ENCODE results near the gene CTDSPL.
A peak's percentile ranks its signal among the peaks of the same experiment; 100 is the strongest.

The CTDSPL gene

DNA sequence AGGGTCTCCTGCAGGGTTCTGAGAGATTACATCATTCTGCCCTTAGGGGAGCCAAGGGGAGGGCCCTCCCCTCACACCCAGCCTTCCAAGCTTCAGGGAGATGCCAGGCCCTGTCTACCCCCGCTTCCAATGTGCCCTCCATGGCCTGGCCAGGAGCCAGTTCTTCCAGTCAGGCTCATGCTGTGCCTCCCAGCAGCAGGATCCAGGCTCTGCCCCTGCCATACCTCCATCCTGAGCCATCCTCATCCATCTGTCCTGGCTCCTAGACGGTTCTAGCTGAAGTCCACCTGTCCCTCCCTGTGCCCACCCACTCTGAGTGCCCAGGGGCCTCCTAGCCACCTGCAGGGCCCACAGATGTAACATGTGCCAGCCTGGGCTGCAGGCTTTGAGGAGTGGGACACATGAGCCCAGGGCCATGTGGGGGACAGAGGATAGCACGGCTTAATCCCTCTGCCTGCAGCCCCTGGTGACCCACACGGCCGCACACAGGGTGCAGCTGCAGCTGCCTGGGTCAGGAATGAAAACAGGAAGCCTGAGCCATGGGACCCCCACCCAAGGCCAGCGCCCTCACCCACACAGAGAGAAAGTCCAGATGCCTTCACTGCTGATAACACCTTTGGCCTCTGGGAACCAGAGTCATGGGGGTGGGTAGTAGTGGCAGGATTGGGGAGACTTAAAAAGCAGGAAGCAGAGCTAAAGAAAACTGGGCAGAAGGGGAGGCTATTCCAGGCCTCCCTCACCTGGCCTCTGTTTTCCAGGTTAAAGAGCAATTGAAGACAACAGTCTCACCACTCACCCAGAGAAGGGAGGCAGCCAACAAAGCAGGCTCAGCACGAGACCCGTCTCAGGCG, 156.0 kb downstream of the CTDSPL start:
- Histone ChIP-seq H3K9me3 (no peaks in the 10 kb centered on the region), H3K4me1 (peaks cover 0 to 2% (median 0%) of the 10 kb centered on the region in 4 donors), H3K27ac (no peak overlapping the region), H3K36me3 (peaks cover 40 to 78% (median 75%) of the 10 kb centered on the region in 3 donors), H3K27me3 (no peaks in the 10 kb centered on the region), H3K4me3 (no peak overlapping the region)
- TF ChIP-seq, protein P1, sequence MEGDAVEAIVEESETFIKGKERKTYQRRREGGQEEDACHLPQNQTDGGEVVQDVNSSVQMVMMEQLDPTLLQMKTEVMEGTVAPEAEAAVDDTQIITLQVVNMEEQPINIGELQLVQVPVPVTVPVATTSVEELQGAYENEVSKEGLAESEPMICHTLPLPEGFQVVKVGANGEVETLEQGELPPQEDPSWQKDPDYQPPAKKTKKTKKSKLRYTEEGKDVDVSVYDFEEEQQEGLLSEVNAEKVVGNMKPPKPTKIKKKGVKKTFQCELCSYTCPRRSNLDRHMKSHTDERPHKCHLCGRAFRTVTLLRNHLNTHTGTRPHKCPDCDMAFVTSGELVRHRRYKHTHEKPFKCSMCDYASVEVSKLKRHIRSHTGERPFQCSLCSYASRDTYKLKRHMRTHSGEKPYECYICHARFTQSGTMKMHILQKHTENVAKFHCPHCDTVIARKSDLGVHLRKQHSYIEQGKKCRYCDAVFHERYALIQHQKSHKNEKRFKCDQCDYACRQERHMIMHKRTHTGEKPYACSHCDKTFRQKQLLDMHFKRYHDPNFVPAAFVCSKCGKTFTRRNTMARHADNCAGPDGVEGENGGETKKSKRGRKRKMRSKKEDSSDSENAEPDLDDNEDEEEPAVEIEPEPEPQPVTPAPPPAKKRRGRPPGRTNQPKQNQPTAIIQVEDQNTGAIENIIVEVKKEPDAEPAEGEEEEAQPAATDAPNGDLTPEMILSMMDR (IDR thresholded peaks at IDR 0.05): no peak
- no peak for DNase-seq
- intact Hi-C loops (cut with DNase I; ENCODE audit: low total_unique reads): no loop called here

DNA sequence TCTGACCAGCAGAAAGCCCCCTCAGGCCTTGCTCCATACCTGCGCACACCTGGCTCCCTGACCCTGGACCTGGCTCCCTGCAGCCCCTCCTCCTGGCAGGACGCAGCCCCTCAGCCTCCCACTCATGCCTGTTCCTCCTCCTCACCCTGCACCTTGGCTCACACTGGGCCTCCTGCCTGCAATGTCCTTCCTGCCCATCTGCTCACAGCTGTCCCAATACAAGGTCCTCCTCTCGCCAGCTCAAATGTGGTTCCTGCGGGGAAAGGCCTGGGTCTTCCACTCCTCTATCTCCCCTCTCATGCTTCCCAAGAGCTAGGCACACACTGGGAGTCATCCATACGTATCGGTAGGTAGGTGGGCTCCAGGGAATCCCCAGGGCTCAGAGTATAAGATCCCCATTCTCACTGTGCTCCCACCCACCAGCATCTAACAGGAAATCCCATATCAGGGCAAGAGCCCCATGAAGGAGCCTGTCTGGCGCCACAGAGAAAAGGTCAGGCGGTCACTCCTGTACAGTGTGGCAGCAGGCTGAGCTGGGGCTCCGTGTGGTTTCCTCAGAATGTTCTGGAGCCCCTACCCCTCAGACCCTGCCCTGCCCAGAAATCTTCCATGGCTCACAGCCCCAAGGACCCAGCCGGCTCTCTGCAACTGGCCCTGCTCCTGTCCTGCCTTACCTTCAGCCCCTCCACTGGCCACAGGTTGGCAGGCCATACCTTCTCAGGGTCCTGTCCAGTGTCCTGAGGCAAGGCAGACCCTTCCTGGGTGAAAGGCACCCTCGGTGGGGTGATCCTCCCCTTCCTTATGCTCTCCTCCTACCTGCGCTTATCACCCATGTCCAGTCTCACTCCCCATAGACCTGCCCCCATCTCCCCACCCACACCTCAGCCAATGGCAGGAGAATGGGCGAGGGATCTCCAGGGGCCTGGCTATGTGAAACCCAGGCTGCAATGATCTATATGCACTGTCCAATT, 156.9 kb downstream of the CTDSPL start:
- no peaks in the 10 kb centered on the region for H3K27me3 ChIP-seq
- intact Hi-C loops (cut with DNase I; ENCODE audit: low total_unique reads): no loop called here
- H3K36me3 ChIP-seq: peaks cover 40 to 70% (median 66%) of the 10 kb centered on the region in 3 donors
- DNase-seq: peak; percentile 9 to 55
- H3K4me3 ChIP-seq: no peak overlapping the region
- no peaks in the 10 kb centered on the region for H3K9me3 ChIP-seq
- TF ChIP-seq, protein P1 (IDR thresholded peaks at IDR 0.05): no peak
- no peak overlapping the region for H3K27ac ChIP-seq
- H3K4me1 ChIP-seq: peaks cover 0 to 11% (median 4%) of the 10 kb centered on the region in 4 donors

DNA sequence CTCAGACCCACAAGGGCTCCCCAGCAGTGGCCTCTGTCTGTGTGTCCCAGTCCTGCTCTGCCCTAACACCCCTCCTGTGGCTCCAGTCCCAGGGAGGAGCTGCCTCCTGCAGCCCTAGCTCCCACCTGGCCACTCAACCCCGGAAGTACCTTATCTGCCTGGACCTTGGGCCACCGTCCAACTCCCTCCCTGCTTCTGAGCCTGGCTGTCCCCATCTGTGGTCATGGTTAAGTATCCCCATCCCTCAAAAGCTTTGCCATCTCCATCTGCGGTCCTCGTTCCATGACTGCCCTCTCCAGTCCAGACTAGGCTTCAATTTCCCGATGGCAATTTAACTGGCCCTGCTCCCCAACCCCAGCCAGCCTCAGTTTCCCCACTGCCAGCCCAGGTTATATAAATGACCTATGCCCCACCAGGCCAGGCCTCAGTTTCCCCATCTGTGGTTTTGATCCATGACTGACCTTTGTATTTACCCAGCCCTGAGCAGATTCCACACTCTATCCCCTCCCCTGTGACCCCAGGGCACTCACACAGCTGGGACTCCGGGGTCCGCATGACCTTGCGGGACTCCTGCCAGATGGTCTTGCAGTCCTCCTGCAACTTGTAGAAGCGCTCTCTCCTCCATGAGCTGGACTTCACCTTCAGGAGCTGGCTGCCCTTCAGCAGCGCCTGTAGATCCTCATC, 158.1 kb downstream of the CTDSPL start:
- H3K4me1 ChIP-seq: peaks cover 0 to 19% (median 7%) of the 10 kb centered on the region in 4 donors
- no peak overlapping the region for H3K4me3 ChIP-seq
- H3K27me3 ChIP-seq: no peaks in the 10 kb centered on the region
- H3K9me3 ChIP-seq: no peaks in the 10 kb centered on the region
- no peak overlapping the region for H3K27ac ChIP-seq
- TF ChIP-seq, protein P1 (IDR thresholded peaks at IDR 0.05): no peak
- peaks cover 40 to 57% (median 54%) of the 10 kb centered on the region in 3 donors for H3K36me3 ChIP-seq
- intact Hi-C loops (cut with DNase I; ENCODE audit: low total_unique reads): no loop called here
- peak in 1 of 2 donors; percentile 60 for DNase-seq

DNA sequence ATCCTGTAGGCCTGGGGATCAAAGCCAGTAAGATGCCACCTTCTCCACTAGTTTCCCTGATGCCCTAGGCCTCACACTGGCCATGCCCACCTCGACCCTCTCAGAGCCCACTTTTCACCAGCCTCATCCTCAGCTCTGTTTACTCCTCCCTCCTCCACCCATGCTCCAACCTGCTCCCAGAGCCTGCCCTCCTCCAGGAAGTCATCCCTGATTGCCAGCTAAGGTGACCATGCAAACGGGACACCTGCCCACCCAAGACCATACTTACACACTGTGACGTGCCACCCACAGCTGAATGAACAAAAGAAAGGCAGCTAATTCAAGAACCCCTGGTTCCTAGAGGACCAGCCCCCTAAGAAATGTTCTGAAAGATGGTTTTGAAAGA, 158.7 kb downstream of the CTDSPL start:
- TF ChIP-seq, protein P1 (IDR thresholded peaks at IDR 0.05): no peak
- peaks cover 36 to 52% (median 48%) of the 10 kb centered on the region in 3 donors for H3K36me3 ChIP-seq
- intact Hi-C loops (cut with DNase I; ENCODE audit: low total_unique reads): no loop called here
- DNase-seq: no peak
- no peaks in the 10 kb centered on the region for H3K9me3 ChIP-seq
- H3K27me3 ChIP-seq: no peaks in the 10 kb centered on the region
- no peak overlapping the region for H3K4me3 ChIP-seq
- peaks cover 0 to 21% (median 9%) of the 10 kb centered on the region in 4 donors for H3K4me1 ChIP-seq
- no peak overlapping the region for H3K27ac ChIP-seq

DNA sequence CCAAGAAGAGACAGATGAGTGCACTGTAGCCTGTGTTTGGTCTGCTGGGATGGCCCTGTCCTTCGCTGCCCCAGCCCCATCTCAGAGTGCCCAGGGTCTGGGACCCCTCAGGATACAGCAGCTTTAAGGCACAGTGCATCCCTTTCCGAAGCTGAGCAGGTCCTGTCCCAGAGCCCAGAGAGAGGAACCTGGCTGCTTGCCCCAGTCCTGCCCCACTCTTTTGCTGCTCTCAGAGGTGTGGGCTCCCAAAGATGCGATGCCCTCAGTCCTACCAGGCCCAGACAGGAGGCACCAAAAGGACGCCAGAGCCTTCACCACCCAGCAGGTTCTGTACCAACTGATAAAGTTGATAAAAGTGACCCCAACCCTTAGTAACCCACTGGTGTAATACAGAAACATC, 159.5 kb downstream of the CTDSPL start:
- no peaks in the 10 kb centered on the region for H3K27me3 ChIP-seq
- DNase-seq: peak in 1 of 2 donors; percentile 60
- no peak overlapping the region for H3K4me3 ChIP-seq
- no peak overlapping the region for H3K27ac ChIP-seq
- peaks cover 27 to 43% (median 40%) of the 10 kb centered on the region in 3 donors for H3K36me3 ChIP-seq
- peaks cover 0 to 29% (median 18%) of the 10 kb centered on the region in 4 donors for H3K4me1 ChIP-seq
- H3K9me3 ChIP-seq: no peaks in the 10 kb centered on the region
- TF ChIP-seq, protein P1 (IDR thresholded peaks at IDR 0.05): no peak
- intact Hi-C loops (cut with DNase I; ENCODE audit: low total_unique reads): no loop called here

Measured in tibial artery (tissue), 4 donors.